HepG2 (cell line): ENCODE measurements around the gene CDC14A. TPM values are rescaled to one million over a fixed set of nuclear protein-coding genes. Genes with fewer than 3 reads are reported as not detected.

Experiments
- ATAC-seq: fragments of 200-7000 bp; cut with Tn5 transposase; 3 replicates; pipeline ENCODE4 v1.9.1; 2020; ENCODE audit warnings: mild to moderate bottlenecking, moderate library complexity
- BruUV-seq: library from RNA; stranded (reverse); fragments of 400-500 nt; replicated peaks from 2 replicates; lab custom pipeline; 2021; lab: Mats Ljungman, UMichigan
- CTCF ChIA-PET: fragments of 300-600 bp; formaldehyde crosslinking; extraction: SDS; loops from one replicate; lab custom pipeline; 2021; ENCODE audit warnings: low total read pairs, inconsistent platforms, low intra/inter-chr PET ratio; lab: Yijun Ruan, JAX
- POLR2A ChIA-PET: fragments of 350-600 bp; sonication (Branson Sonifier 250); formaldehyde crosslinking; loops from one replicate; lab custom pipeline; 2020; ENCODE audit warnings: antibody characterized with exemption, inconsistent platforms; lab: Yijun Ruan, JAX
- DNase-seq: peaks from one replicate; pipeline ENCODE4 v3.0.0-alpha.2; 2015; ENCODE audit warnings: low spot score
- FAIRE-seq: peaks from 3 replicates; lab custom pipeline; 2011; peaks lifted over from hg19 to GRCh38; lab: Jason Lieb, UNC
- H2AFZ ChIP-seq: one replicate; pipeline ENCODE4 v1.6.1; 2011; ENCODE audit warnings: low read length, inconsistent platforms
- H3K27ac ChIP-seq: fragments of 300-600 bp; 3 replicates; pipeline ENCODE4 v1.8.0; 2011; ENCODE audit warnings: mixed run types, mild to moderate bottlenecking, mixed read lengths, low read length, inconsistent platforms; ENCODE audit not compliant: insufficient read depth; ENCODE audit errors: extremely low read length
- H3K27me3 ChIP-seq, 2 experiments: fragments of 200-600 bp in 1 of 2; 2 replicates in 1 of 2; 3 replicates in 1 of 2; pipeline versions ENCODE4 v1.6.0 to v1.8.0; 2011; ENCODE audit warnings: low read length in 2 of 2, mild to moderate bottlenecking in 2 of 2, moderate library complexity in 2 of 2, inconsistent platforms in 1 of 2; ENCODE audit not compliant: insufficient read depth in 2 of 2, control insufficient read depth in 1 of 2
- H3K36me3 ChIP-seq, 2 experiments: fragments of 200-600 bp in 1 of 2; replicated peaks in 1 of 2; 2 replicates in 1 of 2; 3 replicates in 1 of 2; pipeline versions ENCODE4 v1.5.1 to v1.8.0; 2011; ENCODE audit warnings: low read length in 2 of 2, inconsistent platforms in 1 of 2; ENCODE audit not compliant: insufficient read depth in 2 of 2, control insufficient read depth in 1 of 2
- H3K4me1 ChIP-seq: 2 replicates; pipeline ENCODE4 v1.5.1; 2012; ENCODE audit warnings: low read length, inconsistent platforms; ENCODE audit not compliant: insufficient read depth
- H3K4me2 ChIP-seq: 2 replicates; pipeline ENCODE4 v1.6.0; 2011; ENCODE audit warnings: low read depth, low read length, inconsistent platforms
- H3K4me3 ChIP-seq, 3 experiments: fragments of 200-600 bp in 1 of 3; sonication (generic), shearing (Covaris generic) in 1 of 3; replicated peaks in 1 of 3; 2 replicates each; pipeline ENCODE4 v1.5.1; 2011 to 2016; ENCODE audit warnings: low read length in 3 of 3, inconsistent platforms in 2 of 3, low read depth in 2 of 3, mild to moderate bottlenecking in 2 of 3, control low read depth in 1 of 3, mixed read lengths in 1 of 3; ENCODE audit not compliant: insufficient read depth in 1 of 3
- H3K79me2 ChIP-seq: one replicate; pipeline ENCODE4 v1.6.1; 2011; ENCODE audit warnings: low read length, inconsistent platforms; ENCODE audit not compliant: insufficient read depth
- H3K9ac ChIP-seq: 2 replicates; pipeline ENCODE4 v1.6.0; 2011; ENCODE audit warnings: mild to moderate bottlenecking, low read depth, low read length, inconsistent platforms; ENCODE audit not compliant: insufficient read depth
- H3K9me3 ChIP-seq: 2 replicates; pipeline ENCODE4 v1.5.1; 2012; ENCODE audit warnings: mild to moderate bottlenecking, low read length
- H4K20me1 ChIP-seq: 2 replicates; pipeline ENCODE4 v1.6.0; 2011; ENCODE audit warnings: inconsistent platforms, mild to moderate bottlenecking, low read length, moderate library complexity; ENCODE audit not compliant: insufficient read depth
- JUNB ChIP-seq: sonication (generic); formaldehyde crosslinking; IDR thresholded peaks from 2 replicates; pipeline ENCODE4 v1.8.0; 2022; ENCODE audit warnings: missing genetic modification reagents, mild to moderate bottlenecking, borderline replicate concordance
- NR2F1 ChIP-seq, 2 experiments: fragments of 450-650 bp in 1 of 2; formaldehyde crosslinking in 1 of 2; IDR thresholded peaks; 2 replicates each; pipeline versions ENCODE4 v1.5.0 to v1.6.1; 2016 to 2020; ENCODE audit warnings: mild to moderate bottlenecking in 1 of 2, missing compliant biosample characterization in 1 of 2, missing genetic modification reagents in 1 of 2, moderate library complexity in 1 of 2
- ZNF318 ChIP-seq: sonication (generic); formaldehyde crosslinking; IDR thresholded peaks from 2 replicates; pipeline ENCODE4 v1.4.0; 2020; ENCODE audit warnings: mild to moderate bottlenecking, missing genetic modification reagents
- ZSCAN21 ChIP-seq: sonication (generic); formaldehyde crosslinking; IDR thresholded peaks from 2 replicates; pipeline ENCODE4 v1.8.0; 2022; ENCODE audit warnings: mild to moderate bottlenecking, missing genetic modification reagents, moderate library complexity, borderline replicate concordance
- WGBS: methylation state at CpG from one replicate; pipeline ENCODE4 v1.1.6; 2017; ENCODE audit warnings: low lambda C conversion rate; 5-methylcytosine and 5-hydroxymethylcytosine counted together
- in situ Hi-C: cut with HindIII; loops from 2 replicates; pipeline ENCODE4 v1.10.0; 2017; ENCODE audit warnings: low pct_unique_long_range_greater_than_20kb; ENCODE audit not compliant: extremely low pct_ligation_motif_present
- intact Hi-C: fragments of 100-400 bp; cut with micrococcal nuclease; formaldehyde crosslinking; loops from one replicate; pipeline ENCODE4 v1.10.0; 2022; ENCODE audit not compliant: unreplicated experiment
- polyA plus RNA-seq, 8 experiments: library from polyadenylated mRNA; depleted of rRNA in 3 of 8; stranded (reverse) in 7 of 8; unstranded in 1 of 8; fragments of >200 nt; fragmentation: Illumina TruSeq in 4 of 8; extraction: Trizol in 4 of 8; gene quantifications; 2 replicates each; pipeline versions ENCODE4 v1.2.1 to v1.2.3, GENCODE V29; 2011 to 2016; ENCODE audit warnings: low read depth in 4 of 8, missing spikeins in 1 of 8, mixed read lengths in 1 of 8; ENCODE audit not compliant: insufficient read depth in 1 of 8
- total RNA-seq, 5 experiments: library from RNA; depleted of rRNA; stranded (reverse); fragments of >200 nt; fragmentation: Illumina TruSeq; extraction: Trizol; gene quantifications; 2 replicates each; pipeline ENCODE4 v1.2.3, GENCODE V29; 2016; ENCODE audit warnings: low read depth in 1 of 5
- TF ChIP-seq, protein P1 (sequence below): sonication (generic); formaldehyde crosslinking; IDR thresholded peaks from one replicate; pipeline ENCODE4 v1.5.1; 2020; ENCODE audit warnings: mild to moderate bottlenecking, missing genetic modification reagents; ENCODE audit errors: not compliant biosample characterization

Gene CDC14A
- total and polyA plus RNA-seq, 2 of the 13 experiments (the other 11 are each of a cell fraction or from before 2014, with no cell fraction given): 2.8 to 4.9 TPM

- in situ Hi-C loops: no loop called here
- CTCF ChIA-PET: no interaction called here
- H3K9ac ChIP-seq: no peak overlapping the region
- no peak for TF ChIP-seq NR2F1 (CRISPR knock-in tag; IDR thresholded peaks at IDR 0.05)
- no peak for TF ChIP-seq ZNF318 (CRISPR knock-in tag)
- TF ChIP-seq ZSCAN21 (CRISPR knock-in tag): no peak
- no peak for TF ChIP-seq JUNB
- TF ChIP-seq, protein P1, sequence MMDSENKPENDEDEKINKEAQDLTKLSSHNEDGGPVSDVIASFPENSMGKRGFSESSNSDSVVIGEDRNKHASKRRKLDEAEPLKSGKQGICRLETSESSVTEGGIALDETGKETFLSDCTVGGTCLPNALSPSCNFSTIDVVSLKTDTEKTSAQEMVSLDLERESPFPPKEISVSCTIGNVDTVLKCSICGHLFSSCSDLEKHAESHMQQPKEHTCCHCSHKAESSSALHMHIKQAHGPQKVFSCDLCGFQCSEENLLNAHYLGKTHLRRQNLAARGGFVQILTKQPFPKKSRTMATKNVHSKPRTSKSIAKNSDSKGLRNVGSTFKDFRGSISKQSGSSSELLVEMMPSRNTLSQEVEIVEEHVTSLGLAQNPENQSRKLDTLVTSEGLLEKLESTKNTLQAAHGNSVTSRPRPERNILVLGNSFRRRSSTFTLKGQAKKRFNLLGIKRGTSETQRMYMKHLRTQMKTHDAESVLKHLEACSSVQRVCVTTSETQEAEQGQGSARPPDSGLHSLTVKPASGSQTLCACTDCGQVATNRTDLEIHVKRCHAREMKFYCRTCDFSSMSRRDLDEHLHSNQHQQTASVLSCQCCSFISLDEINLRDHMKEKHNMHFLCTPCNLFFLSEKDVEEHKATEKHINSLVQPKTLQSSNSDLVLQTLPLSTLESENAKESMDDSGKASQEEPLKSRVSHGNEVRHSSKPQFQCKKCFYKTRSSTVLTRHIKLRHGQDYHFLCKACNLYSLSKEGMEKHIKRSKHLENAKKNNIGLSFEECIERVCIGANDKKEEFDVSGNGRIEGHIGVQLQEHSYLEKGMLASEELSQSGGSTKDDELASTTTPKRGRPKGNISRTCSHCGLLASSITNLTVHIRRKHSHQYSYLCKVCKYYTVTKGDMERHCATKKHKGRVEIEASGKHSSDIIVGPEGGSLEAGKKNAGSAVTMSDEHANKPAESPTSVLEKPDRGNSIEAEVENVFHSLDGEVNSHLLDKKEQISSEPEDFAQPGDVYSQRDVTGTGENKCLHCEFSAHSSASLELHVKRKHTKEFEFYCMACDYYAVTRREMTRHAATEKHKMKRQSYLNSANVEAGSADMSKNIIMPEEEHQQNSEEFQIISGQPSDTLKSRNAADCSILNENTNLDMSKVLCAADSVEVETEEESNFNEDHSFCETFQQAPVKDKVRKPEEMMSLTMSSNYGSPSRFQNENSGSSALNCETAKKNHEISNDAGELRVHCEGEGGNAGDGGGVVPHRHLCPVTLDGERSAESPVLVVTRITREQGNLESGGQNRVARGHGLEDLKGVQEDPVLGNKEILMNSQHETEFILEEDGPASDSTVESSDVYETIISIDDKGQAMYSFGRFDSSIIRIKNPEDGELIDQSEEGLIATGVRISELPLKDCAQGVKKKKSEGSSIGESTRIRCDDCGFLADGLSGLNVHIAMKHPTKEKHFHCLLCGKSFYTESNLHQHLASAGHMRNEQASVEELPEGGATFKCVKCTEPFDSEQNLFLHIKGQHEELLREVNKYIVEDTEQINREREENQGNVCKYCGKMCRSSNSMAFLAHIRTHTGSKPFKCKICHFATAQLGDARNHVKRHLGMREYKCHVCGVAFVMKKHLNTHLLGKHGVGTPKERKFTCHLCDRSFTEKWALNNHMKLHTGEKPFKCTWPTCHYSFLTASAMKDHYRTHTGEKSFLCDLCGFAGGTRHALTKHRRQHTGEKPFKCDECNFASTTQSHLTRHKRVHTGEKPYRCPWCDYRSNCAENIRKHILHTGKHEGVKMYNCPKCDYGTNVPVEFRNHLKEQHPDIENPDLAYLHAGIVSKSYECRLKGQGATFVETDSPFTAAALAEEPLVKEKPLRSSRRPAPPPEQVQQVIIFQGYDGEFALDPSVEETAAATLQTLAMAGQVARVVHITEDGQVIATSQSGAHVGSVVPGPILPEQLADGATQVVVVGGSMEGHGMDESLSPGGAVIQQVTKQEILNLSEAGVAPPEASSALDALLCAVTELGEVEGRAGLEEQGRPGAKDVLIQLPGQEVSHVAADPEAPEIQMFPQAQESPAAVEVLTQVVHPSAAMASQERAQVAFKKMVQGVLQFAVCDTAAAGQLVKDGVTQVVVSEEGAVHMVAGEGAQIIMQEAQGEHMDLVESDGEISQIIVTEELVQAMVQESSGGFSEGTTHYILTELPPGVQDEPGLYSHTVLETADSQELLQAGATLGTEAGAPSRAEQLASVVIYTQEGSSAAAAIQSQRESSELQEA (CRISPR knock-in tag): no peak
Measured at GRCh38 chr1:100443811-100444571, 91.7 kb downstream of the CDC14A start.

More at GRCh38 chr1:100443811-100444571, 91.7 kb downstream of the CDC14A start:
- no peak overlapping the region for H3K4me2 ChIP-seq
- H3K9me3 ChIP-seq: no peaks in the 10 kb centered on the region
- no peak overlapping the region for H3K4me3 ChIP-seq
- BruUV-seq: no TSS peak
- DNase-seq: no peak
- intact Hi-C loops: no loop called here
- no peak overlapping the region for H3K27ac ChIP-seq
- H3K79me2 ChIP-seq: no peaks in the 10 kb centered on the region
- no peak for ATAC-seq
- no peaks in the 10 kb centered on the region for H3K36me3 ChIP-seq
- no peaks in the 10 kb centered on the region for H4K20me1 ChIP-seq
- no peaks in the 10 kb centered on the region for H3K27me3 ChIP-seq
- WGBS: 94% methylated on average over 7 of the region's 7 CpGs
- FAIRE-seq: no peak
- no peak overlapping the region for H2AFZ ChIP-seq
- H3K4me1 ChIP-seq: no peaks in the 10 kb centered on the region
- POLR2A ChIA-PET: no interaction called here
